IPS-15b (cell line): ENCODE measurements around the gene TOMM40L.

Experiments used
- H3K27me3 ChIP-seq: one replicate; pipeline ENCODE4 v1.6.1; 2013; ENCODE audit warnings: low read length; ENCODE audit not compliant: control insufficient read depth, insufficient read depth
- H3K36me3 ChIP-seq: one replicate; pipeline ENCODE4 v1.6.1; 2013; ENCODE audit warnings: low read length; ENCODE audit not compliant: control insufficient read depth, insufficient read depth
- H3K4me1 ChIP-seq: one replicate; pipeline ENCODE4 v1.6.1; 2013; ENCODE audit warnings: mild to moderate bottlenecking, low read length; ENCODE audit not compliant: control insufficient read depth, insufficient read depth
- H3K4me3 ChIP-seq: one replicate; pipeline ENCODE4 v1.5.1; 2013; ENCODE audit warnings: low read depth, low read length
- H3K9ac ChIP-seq: one replicate; pipeline ENCODE4 v1.6.1; 2013; ENCODE audit warnings: low read depth, mild to moderate bottlenecking, low read length
- H3K9me3 ChIP-seq: one replicate; pipeline ENCODE4 v1.6.1; 2013; ENCODE audit warnings: mild to moderate bottlenecking, low read length; ENCODE audit not compliant: control insufficient read depth, insufficient read depth

TOMM40L gene

DNA sequence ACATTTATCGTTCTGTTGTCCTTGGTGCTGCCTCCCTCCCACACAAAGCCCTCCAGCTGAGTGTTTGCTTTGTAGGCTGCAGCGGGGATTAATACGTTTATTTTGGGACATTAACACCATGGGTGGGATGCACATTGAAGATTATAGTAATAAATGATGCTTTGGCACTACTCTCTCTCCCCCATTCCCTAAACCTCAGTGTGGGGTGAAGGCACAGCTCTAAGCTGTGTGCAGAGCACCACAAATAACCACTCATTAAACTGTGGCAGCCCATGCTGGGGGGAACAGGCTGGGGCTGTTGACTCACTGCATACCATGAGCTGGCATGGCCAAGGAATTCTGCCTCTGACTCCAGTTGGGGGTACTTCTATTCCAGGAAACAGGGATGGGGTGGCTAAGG, 40.3 kb downstream of the TOMM40L start:
- H3K27me3 ChIP-seq = peaks cover 7% of the 10 kb centered on the region
- H3K36me3 ChIP-seq = no peaks in the 10 kb centered on the region
- H3K9me3 ChIP-seq = no peaks in the 10 kb centered on the region
- H3K4me3 ChIP-seq = no peak overlapping the region
- no peak overlapping the region for H3K9ac ChIP-seq
- H3K4me1 ChIP-seq = peaks cover 5% of the 10 kb centered on the region

DNA sequence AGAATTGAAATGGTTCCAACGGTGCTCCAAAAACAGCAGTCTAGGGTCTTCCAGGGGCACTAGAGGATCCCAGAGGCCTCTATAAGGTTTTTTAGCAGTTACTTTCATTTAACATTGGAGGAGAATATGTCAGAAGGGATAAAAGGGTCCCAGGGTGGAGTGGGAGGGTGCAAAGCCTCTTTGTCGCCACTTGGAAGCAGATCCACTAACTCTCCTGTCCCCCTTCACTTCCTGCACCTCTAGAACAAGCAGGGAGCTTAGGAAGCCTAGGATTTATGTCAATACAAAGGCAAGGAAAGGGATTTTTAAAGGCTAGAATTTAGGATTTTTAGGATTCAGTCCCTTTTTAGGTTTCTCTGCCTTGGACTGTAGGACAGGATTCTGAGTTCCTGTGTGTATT, 41.0 kb downstream of the TOMM40L start:
- Histone ChIP-seq H3K9ac (no peak overlapping the region), H3K9me3 (no peaks in the 10 kb centered on the region), H3K36me3 (no peaks in the 10 kb centered on the region)

DNA sequence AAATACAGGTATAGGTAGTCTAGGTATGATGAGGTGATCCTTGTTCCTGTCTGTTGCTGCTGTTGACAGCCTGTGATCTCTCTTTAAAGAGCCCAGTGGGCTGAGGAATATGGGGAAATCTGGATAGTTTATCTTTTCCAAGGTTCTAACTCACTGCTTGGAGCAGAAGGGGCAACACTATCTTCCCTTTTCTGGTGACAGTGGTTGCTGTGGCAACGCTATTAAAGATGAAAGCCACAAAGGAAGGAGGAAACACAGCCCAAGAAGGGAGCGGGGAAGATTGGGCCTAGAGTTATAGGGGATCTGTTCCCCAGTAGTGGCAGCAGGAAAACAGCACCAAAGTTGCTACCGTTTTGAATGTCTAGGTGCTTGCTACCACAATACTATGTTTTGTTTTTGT, 41.5 kb downstream of the TOMM40L start:
- Histone ChIP-seq H3K4me3 (no peak overlapping the region), H3K27me3 (no peaks in the 10 kb centered on the region), H3K9ac (no peak overlapping the region), H3K9me3 (no peaks in the 10 kb centered on the region), H3K4me1 (peaks cover 3% of the 10 kb centered on the region), H3K36me3 (no peaks in the 10 kb centered on the region)

More for the DNA sequence above, 41.0 kb downstream of the TOMM40L start:
- H3K4me3 ChIP-seq = no peak overlapping the region
- H3K4me1 ChIP-seq = peaks cover 3% of the 10 kb centered on the region
- H3K27me3 ChIP-seq = peaks cover under 1% of the 10 kb centered on the region

DNA sequence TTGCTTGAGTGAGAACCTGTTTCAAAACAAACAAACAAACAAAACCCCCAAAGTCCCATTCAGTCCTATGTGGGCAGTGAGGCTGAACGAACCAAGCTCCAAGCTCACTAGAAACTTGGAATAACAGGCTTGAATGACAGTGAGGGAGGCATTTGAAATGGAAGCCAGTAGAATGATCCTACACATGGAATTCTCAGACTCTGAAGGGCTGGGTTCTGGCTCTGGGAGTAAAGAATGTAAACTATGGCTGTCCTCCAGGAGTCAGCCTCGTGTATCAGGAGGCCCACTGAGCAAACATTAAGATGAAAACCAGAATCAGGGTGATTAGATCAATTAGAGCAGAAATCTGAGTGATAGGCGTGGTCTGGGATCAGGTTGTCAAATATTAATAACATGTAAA, 47.5 kb downstream of the TOMM40L start:
- no peaks in the 10 kb centered on the region for H3K4me1 ChIP-seq
- no peaks in the 10 kb centered on the region for H3K9me3 ChIP-seq
- no peak overlapping the region for H3K9ac ChIP-seq
- H3K27me3 ChIP-seq = no peaks in the 10 kb centered on the region
- H3K4me3 ChIP-seq = no peak overlapping the region
- H3K36me3 ChIP-seq = no peaks in the 10 kb centered on the region

DNA sequence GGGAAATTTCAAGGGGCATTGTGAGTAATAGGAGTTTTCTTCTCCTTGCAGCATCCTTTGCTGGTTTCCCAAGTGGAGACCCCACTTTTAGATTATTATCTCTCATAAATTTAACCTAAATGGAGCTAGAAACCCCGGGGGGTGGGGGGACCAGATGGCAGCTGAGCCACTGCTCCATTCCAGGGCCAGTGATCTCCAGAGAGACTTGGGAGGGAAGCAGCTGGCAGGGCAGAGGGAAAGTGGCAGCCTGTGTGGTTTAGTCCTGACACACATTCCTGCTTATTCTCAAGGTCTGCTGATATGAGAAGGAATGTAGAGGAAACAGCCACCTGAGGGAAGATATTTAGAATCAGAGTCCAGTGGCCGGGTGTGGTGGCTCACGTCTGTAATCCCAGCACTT, 49.0 kb downstream of the TOMM40L start:
- Histone ChIP-seq H3K4me1 (no peaks in the 10 kb centered on the region), H3K9me3 (no peaks in the 10 kb centered on the region), H3K4me3 (no peak overlapping the region), H3K9ac (no peak overlapping the region), H3K36me3 (no peaks in the 10 kb centered on the region), H3K27me3 (no peaks in the 10 kb centered on the region)
